Mucosa of rectum (tissue), 2 donors: Measurements from ENCODE around the gene GPR85.

Source experiments
- H3K27ac ChIP-seq, 2 donors: one replicate each; pipeline ENCODE4 v1.7.0; 2013; ENCODE audit warnings: inconsistent platforms in 2 of 2, low read depth in 2 of 2, low read length in 2 of 2
- H3K27me3 ChIP-seq, 2 donors: one replicate each; pipeline ENCODE4 v1.7.0; 2013; ENCODE audit warnings: low read length in 2 of 2; ENCODE audit not compliant: control insufficient read depth in 2 of 2, insufficient read depth in 2 of 2
- H3K36me3 ChIP-seq, 2 donors: one replicate each; pipeline ENCODE4 v1.7.0; 2013; ENCODE audit warnings: low read length in 2 of 2; ENCODE audit not compliant: control insufficient read depth in 2 of 2, insufficient read depth in 2 of 2
- H3K4me1 ChIP-seq, 2 donors: one replicate each; pipeline ENCODE4 v1.7.0; 2013; ENCODE audit warnings: low read length in 2 of 2, mild to moderate bottlenecking in 1 of 2; ENCODE audit not compliant: control insufficient read depth in 2 of 2, insufficient read depth in 2 of 2
- H3K4me3 ChIP-seq, 2 donors: one replicate each; pipeline ENCODE4 v1.7.0; 2013; ENCODE audit warnings: low read length in 2 of 2
- H3K9ac ChIP-seq, 2 donors: one replicate each; pipeline ENCODE4 v1.7.0; 2013; ENCODE audit warnings: low read length in 2 of 2, low read depth in 1 of 2, mild to moderate bottlenecking in 1 of 2
- H3K9me3 ChIP-seq, 2 donors: one replicate each; pipeline ENCODE4 v1.7.0; 2013; ENCODE audit warnings: low read length in 2 of 2; ENCODE audit not compliant: control insufficient read depth in 2 of 2
- donor health status: healthy.
- donor health status: Normal muscosa, but diverticular disease.

Gene GPR85

GRCh38 chr7:113113912-113114311 is 27.3 kb upstream of the GPR85 start:
- Histone ChIP-seq H3K27ac (no peak overlapping the region), H3K27me3 (no peaks in the 10 kb centered on the region), H3K36me3 (no peaks in the 10 kb centered on the region), H3K4me3 (no peak overlapping the region), H3K4me1 (peaks cover 0 to 2% of the 10 kb centered on the region in 2 donors), H3K9me3 (no peaks in the 10 kb centered on the region), H3K9ac (no peak overlapping the region)

GRCh38 chr7:113109718-113110117 is 23.1 kb upstream of the GPR85 start:
- Histone ChIP-seq H3K4me1 (no peaks in the 10 kb centered on the region), H3K4me3 (no peak overlapping the region), H3K27me3 (no peaks in the 10 kb centered on the region), H3K27ac (no peak overlapping the region), H3K36me3 (no peaks in the 10 kb centered on the region), H3K9me3 (no peaks in the 10 kb centered on the region), H3K9ac (no peak overlapping the region)

GRCh38 chr7:113100121-113100603 is 13.5 kb upstream of the GPR85 start:
- Histone ChIP-seq H3K27me3 (no peaks in the 10 kb centered on the region), H3K27ac (no peak overlapping the region), H3K9ac (no peak overlapping the region), H3K9me3 (no peaks in the 10 kb centered on the region), H3K4me3 (no peak overlapping the region), H3K4me1 (no peaks in the 10 kb centered on the region), H3K36me3 (no peaks in the 10 kb centered on the region)

GRCh38 chr7:113099284-113099919 is 12.8 kb upstream of the GPR85 start:
- Histone ChIP-seq H3K9ac (no peak overlapping the region), H3K4me3 (no peak overlapping the region), H3K36me3 (no peaks in the 10 kb centered on the region), H3K27me3 (no peaks in the 10 kb centered on the region), H3K27ac (no peak overlapping the region), H3K9me3 (no peaks in the 10 kb centered on the region), H3K4me1 (no peaks in the 10 kb centered on the region)

GRCh38 chr7:113094517-113095249 is 8.1 kb upstream of the GPR85 start:
- Histone ChIP-seq H3K27ac (no peak overlapping the region), H3K9me3 (no peaks in the 10 kb centered on the region), H3K4me3 (no peak overlapping the region), H3K36me3 (no peaks in the 10 kb centered on the region), H3K9ac (no peak overlapping the region), H3K27me3 (no peaks in the 10 kb centered on the region), H3K4me1 (no peaks in the 10 kb centered on the region)

DNA sequence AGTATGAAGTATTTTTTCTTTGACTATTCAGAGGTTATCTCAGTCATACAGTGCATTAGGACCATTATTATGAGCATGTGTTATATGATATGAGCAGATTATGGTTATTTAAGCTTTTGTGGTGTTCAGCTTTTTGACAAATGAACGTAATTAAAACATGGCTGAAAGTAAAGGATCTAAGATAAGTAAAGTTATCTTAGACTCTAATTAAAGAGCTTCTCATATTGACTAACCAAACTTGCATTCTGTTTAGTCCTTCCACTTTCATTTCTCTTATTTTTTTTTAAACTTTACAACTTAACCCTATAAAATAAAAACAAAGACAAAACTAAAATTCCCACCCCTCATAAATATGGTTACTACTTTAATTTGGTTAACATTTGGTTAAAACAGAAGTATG is 6.9 kb upstream of the GPR85 start:
- no peaks in the 10 kb centered on the region for H3K36me3 ChIP-seq
- no peaks in the 10 kb centered on the region for H3K4me1 ChIP-seq
- no peak overlapping the region for H3K27ac ChIP-seq
- no peaks in the 10 kb centered on the region for H3K27me3 ChIP-seq
- H3K9ac ChIP-seq, result no peak overlapping the region
- no peak overlapping the region for H3K4me3 ChIP-seq
- H3K9me3 ChIP-seq, result no peaks in the 10 kb centered on the region

GRCh38 chr7:113092762-113093161 is 6.1 kb upstream of the GPR85 start:
- Histone ChIP-seq H3K27me3 (no peaks in the 10 kb centered on the region), H3K4me1 (no peaks in the 10 kb centered on the region), H3K9me3 (no peaks in the 10 kb centered on the region), H3K4me3 (no peak overlapping the region), H3K27ac (no peak overlapping the region), H3K36me3 (no peaks in the 10 kb centered on the region), H3K9ac (no peak overlapping the region)

- Histone ChIP-seq H3K4me1 (no peaks in the 10 kb centered on the region), H3K9me3 (no peaks in the 10 kb centered on the region), H3K9ac (no peak overlapping the region), H3K27me3 (peaks cover 7 to 8% of the 10 kb centered on the region in 2 donors), H3K4me3 (no peak overlapping the region), H3K27ac (peak overlapping the region in 1 of 2 donors; percentile 18), H3K36me3 (no peaks in the 10 kb centered on the region)
Observed at GRCh38 chr7:113087071-113087998, 708 bp upstream of the GPR85 start.

DNA sequence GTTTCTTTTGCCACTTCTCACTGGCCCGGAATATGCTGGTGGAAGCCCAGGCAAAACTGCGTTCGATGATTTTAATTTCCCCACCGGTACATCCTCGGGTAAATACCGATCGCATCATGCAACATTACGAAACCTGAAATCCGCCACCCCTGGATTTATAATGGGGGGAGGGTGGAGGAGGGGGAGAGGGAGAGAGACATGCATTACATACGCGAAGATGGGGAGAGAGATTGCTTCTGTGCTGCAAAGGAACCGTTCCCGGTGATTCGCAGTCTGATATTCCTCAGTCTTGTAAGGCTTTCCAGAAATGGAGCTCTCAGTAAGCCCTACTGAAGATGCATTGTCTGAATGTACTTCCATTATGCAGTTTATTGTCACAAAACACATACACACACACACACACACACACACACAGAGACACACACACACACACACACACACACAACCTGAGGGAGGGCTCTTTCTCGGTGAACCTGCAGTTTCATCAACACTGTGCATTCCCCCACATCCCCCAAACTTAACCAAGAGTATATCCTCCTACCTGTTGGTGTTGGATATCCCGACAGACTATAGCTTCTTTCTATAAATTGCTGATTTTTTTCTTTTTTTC is 741 bp downstream of the GPR85 start:
- H3K4me3 ChIP-seq, result no peak overlapping the region
- no peaks in the 10 kb centered on the region for H3K36me3 ChIP-seq
- no peak overlapping the region for H3K27ac ChIP-seq
- H3K9me3 ChIP-seq, result no peaks in the 10 kb centered on the region
- H3K4me1 ChIP-seq, result no peaks in the 10 kb centered on the region
- H3K9ac ChIP-seq, result no peak overlapping the region
- H3K27me3 ChIP-seq, result peaks cover 7 to 8% of the 10 kb centered on the region in 2 donors
